ENCODE data around the gene MORC4. TPM values are rescaled to one million over a fixed set of nuclear protein-coding genes. Genes with fewer than 3 reads are reported as not detected.

The MORC4 gene
- polyA plus RNA-seq, 1 donor from 2014 or later = 7.5 TPM

DNA sequence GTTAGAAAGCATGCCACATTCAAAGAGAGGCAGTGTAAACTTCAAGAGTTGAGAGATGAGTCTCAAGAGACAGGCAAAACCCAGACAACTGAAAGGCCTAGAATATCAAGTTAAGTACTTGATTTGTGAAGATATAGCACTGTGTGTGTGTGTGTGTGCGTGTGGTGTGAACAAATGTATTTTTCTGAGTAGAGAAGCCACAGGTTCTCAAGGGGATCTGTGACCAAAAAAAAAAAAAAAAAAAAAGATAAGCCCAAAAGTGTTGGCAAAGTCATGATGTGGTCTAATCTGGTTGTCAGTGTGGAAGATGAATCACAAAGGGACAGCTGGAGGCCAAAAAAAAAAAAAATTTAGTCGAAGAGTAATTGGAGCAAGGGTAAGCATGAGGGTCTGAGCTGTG is 100.7 kb downstream of the MORC4 start:
- Histone ChIP-seq H3K9ac (ENCODE audit: low read length) (no peak overlapping the region), H4K20me1 (ENCODE audit: insufficient read depth) (no peaks in the 10 kb centered on the region), H3K4me2 (ENCODE audit: low read length) (no peak overlapping the region), H2AFZ (ENCODE audit: low read depth, low read length) (no peak overlapping the region), H3K9me2 (ENCODE audit: insufficient read depth, low read length) (no peaks in the 10 kb centered on the region), H3K4me3 (ENCODE audit: low read length) (no peak overlapping the region), H3K79me2 (replicated peaks; ENCODE audit: insufficient read depth, low read length) (no peaks in the 10 kb centered on the region), H3K9me3 (ENCODE audit: low read length) (no peaks in the 10 kb centered on the region), H3K27me3 (ENCODE audit: insufficient read depth, low read depth, low read length) (no peaks in the 10 kb centered on the region), H3F3A (ENCODE audit: insufficient read depth, low read length, poor library complexity, severe bottlenecking) (no peaks in the 10 kb centered on the region), H3K36me3 (ENCODE audit: insufficient read depth, low read length) (no peaks in the 10 kb centered on the region), H3K27ac (ENCODE audit: low read length) (no peak overlapping the region)
- TF ChIP-seq, protein P1, sequence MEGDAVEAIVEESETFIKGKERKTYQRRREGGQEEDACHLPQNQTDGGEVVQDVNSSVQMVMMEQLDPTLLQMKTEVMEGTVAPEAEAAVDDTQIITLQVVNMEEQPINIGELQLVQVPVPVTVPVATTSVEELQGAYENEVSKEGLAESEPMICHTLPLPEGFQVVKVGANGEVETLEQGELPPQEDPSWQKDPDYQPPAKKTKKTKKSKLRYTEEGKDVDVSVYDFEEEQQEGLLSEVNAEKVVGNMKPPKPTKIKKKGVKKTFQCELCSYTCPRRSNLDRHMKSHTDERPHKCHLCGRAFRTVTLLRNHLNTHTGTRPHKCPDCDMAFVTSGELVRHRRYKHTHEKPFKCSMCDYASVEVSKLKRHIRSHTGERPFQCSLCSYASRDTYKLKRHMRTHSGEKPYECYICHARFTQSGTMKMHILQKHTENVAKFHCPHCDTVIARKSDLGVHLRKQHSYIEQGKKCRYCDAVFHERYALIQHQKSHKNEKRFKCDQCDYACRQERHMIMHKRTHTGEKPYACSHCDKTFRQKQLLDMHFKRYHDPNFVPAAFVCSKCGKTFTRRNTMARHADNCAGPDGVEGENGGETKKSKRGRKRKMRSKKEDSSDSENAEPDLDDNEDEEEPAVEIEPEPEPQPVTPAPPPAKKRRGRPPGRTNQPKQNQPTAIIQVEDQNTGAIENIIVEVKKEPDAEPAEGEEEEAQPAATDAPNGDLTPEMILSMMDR (IDR thresholded peaks at IDR 0.05; ENCODE audit: poor library complexity, severe bottlenecking) = no peak
- no peak for TF ChIP-seq POLR2AphosphoS5 (IDR thresholded peaks at IDR 0.05)
- TF ChIP-seq EZH2 (IDR thresholded peaks at IDR 0.05; ENCODE audit: borderline replicate concordance, insufficient read depth, low read length, poor library complexity, severe bottlenecking) = no peak
- no peak for TF ChIP-seq SMC3 (conservative IDR thresholded peaks at IDR 0.05; ENCODE audit: poor library complexity)
- TF ChIP-seq RAD21 (conservative IDR thresholded peaks at IDR 0.05) = no peak
- TF ChIP-seq, protein P2, sequence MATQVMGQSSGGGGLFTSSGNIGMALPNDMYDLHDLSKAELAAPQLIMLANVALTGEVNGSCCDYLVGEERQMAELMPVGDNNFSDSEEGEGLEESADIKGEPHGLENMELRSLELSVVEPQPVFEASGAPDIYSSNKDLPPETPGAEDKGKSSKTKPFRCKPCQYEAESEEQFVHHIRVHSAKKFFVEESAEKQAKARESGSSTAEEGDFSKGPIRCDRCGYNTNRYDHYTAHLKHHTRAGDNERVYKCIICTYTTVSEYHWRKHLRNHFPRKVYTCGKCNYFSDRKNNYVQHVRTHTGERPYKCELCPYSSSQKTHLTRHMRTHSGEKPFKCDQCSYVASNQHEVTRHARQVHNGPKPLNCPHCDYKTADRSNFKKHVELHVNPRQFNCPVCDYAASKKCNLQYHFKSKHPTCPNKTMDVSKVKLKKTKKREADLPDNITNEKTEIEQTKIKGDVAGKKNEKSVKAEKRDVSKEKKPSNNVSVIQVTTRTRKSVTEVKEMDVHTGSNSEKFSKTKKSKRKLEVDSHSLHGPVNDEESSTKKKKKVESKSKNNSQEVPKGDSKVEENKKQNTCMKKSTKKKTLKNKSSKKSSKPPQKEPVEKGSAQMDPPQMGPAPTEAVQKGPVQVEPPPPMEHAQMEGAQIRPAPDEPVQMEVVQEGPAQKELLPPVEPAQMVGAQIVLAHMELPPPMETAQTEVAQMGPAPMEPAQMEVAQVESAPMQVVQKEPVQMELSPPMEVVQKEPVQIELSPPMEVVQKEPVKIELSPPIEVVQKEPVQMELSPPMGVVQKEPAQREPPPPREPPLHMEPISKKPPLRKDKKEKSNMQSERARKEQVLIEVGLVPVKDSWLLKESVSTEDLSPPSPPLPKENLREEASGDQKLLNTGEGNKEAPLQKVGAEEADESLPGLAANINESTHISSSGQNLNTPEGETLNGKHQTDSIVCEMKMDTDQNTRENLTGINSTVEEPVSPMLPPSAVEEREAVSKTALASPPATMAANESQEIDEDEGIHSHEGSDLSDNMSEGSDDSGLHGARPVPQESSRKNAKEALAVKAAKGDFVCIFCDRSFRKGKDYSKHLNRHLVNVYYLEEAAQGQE (IDR thresholded peaks at IDR 0.05; ENCODE audit: borderline replicate concordance) = no peak
- TF ChIP-seq TAF1 (IDR thresholded peaks at IDR 0.05; ENCODE audit: low read depth) = no peak
- no peak for TF ChIP-seq EP300 (conservative IDR thresholded peaks at IDR 0.05; ENCODE audit: poor library complexity, severe bottlenecking)
- TF ChIP-seq MXI1 (conservative IDR thresholded peaks at IDR 0.05; ENCODE audit: poor library complexity, severe bottlenecking) = no peak

- H2AFZ ChIP-seq (ENCODE audit: low read depth, low read length) = no peak overlapping the region
- no peak overlapping the region for H3K9ac ChIP-seq (ENCODE audit: low read length)
- H3K4me3 ChIP-seq (ENCODE audit: low read length) = no peak overlapping the region
- H3F3A ChIP-seq (ENCODE audit: insufficient read depth, low read length, poor library complexity, severe bottlenecking) = no peaks in the 10 kb centered on the region
- no peaks in the 10 kb centered on the region for H3K79me2 ChIP-seq (replicated peaks; ENCODE audit: insufficient read depth, low read length)
- H3K9me3 ChIP-seq (ENCODE audit: low read length) = no peaks in the 10 kb centered on the region
- no peaks in the 10 kb centered on the region for H3K9me2 ChIP-seq (ENCODE audit: insufficient read depth, low read length)
- H3K4me2 ChIP-seq (ENCODE audit: low read length) = no peak overlapping the region
- no peak overlapping the region for H3K27ac ChIP-seq (ENCODE audit: low read length)
- TF ChIP-seq POLR2AphosphoS5 (IDR thresholded peaks at IDR 0.05) (no peak), RAD21 (conservative IDR thresholded peaks at IDR 0.05) (no peak), TAF1 (IDR thresholded peaks at IDR 0.05; ENCODE audit: low read depth) (no peak)
- no peaks in the 10 kb centered on the region for H3K36me3 ChIP-seq (ENCODE audit: insufficient read depth, low read length)
- no peaks in the 10 kb centered on the region for H4K20me1 ChIP-seq (ENCODE audit: insufficient read depth)
- H3K27me3 ChIP-seq (ENCODE audit: insufficient read depth, low read depth, low read length) = no peaks in the 10 kb centered on the region
Measured at GRCh38 chrX:106898462-106898861, 101.5 kb downstream of the MORC4 start.

- no peaks in the 10 kb centered on the region for H3F3A ChIP-seq (ENCODE audit: insufficient read depth, low read length, poor library complexity, severe bottlenecking)
- no peaks in the 10 kb centered on the region for H3K9me2 ChIP-seq (ENCODE audit: insufficient read depth, low read length)
- H2AFZ ChIP-seq (ENCODE audit: low read depth, low read length) = no peak overlapping the region
- H3K4me2 ChIP-seq (ENCODE audit: low read length) = no peak overlapping the region
- no peaks in the 10 kb centered on the region for H3K9me3 ChIP-seq (ENCODE audit: low read length)
- H3K27ac ChIP-seq (ENCODE audit: low read length) = no peak overlapping the region
- H3K27me3 ChIP-seq (ENCODE audit: insufficient read depth, low read depth, low read length) = no peaks in the 10 kb centered on the region
- no peaks in the 10 kb centered on the region for H4K20me1 ChIP-seq (ENCODE audit: insufficient read depth)
- no peak overlapping the region for H3K4me3 ChIP-seq (ENCODE audit: low read length)
- no peaks in the 10 kb centered on the region for H3K36me3 ChIP-seq (ENCODE audit: insufficient read depth, low read length)
- H3K9ac ChIP-seq (ENCODE audit: low read length) = no peak overlapping the region
- TF ChIP-seq RAD21 (conservative IDR thresholded peaks at IDR 0.05) = no peak
- TF ChIP-seq MXI1 (conservative IDR thresholded peaks at IDR 0.05; ENCODE audit: poor library complexity, severe bottlenecking) = no peak
- TF ChIP-seq, protein P2 (IDR thresholded peaks at IDR 0.05; ENCODE audit: borderline replicate concordance) = no peak
- no peak for TF ChIP-seq POLR2AphosphoS5 (IDR thresholded peaks at IDR 0.05)
- TF ChIP-seq EP300 (conservative IDR thresholded peaks at IDR 0.05; ENCODE audit: poor library complexity, severe bottlenecking) = no peak
- TF ChIP-seq TAF1 (IDR thresholded peaks at IDR 0.05; ENCODE audit: low read depth) = no peak
- no peak for TF ChIP-seq EZH2 (IDR thresholded peaks at IDR 0.05; ENCODE audit: borderline replicate concordance, insufficient read depth, low read length, poor library complexity, severe bottlenecking)
- TF ChIP-seq SMC3 (conservative IDR thresholded peaks at IDR 0.05; ENCODE audit: poor library complexity) = no peak
- TF ChIP-seq, protein P1 (IDR thresholded peaks at IDR 0.05; ENCODE audit: poor library complexity, severe bottlenecking) = no peak
- H3K79me2 ChIP-seq (replicated peaks; ENCODE audit: insufficient read depth, low read length) = no peaks in the 10 kb centered on the region
Measured at GRCh38 chrX:106897259-106897658, 102.8 kb downstream of the MORC4 start.

Data from neural cell (in vitro differentiated cells).